Spleen (tissue), 7 donors: ENCODE data around the gene BTN1A1.
"Not testable (repeated sequence)": the region's sequence is repeated elsewhere in the genome, so short reads cannot be mapped to it uniquely, and the experiment has no call there.

Experiments
- CTCF ChIP-seq, 11 experiments: fragments of 200-600 bp in 7 of 11; fragments of 450-650 bp in 4 of 11; sonication (generic) in 4 of 11; IDR thresholded peaks in 8 of 11; conservative IDR thresholded peaks in 3 of 11; 1 replicate in 7 of 11; 2 replicates in 4 of 11; pipeline versions ENCODE4 v1.4.0 to v1.8.0; 2016 to 2021; ENCODE audit warnings: antibody characterized with exemption in 11 of 11, inconsistent platforms in 4 of 11, mild to moderate bottlenecking in 1 of 11
- POLR2A ChIP-seq, 3 donors: fragments of 450-650 bp; IDR thresholded peaks; one replicate each; pipeline ENCODE4 v1.5.1; 2017; ENCODE audit warnings: antibody characterized with exemption in 3 of 3, mild to moderate bottlenecking in 1 of 3
- donor health status: DM: no; HTN: no; CAD: no; lungs with moderate emphysema.
- donor health status: DM: no; HTN: no; CAD: no.
- donor health status: DM: no; HTN: no; CAD: no.

DNA sequence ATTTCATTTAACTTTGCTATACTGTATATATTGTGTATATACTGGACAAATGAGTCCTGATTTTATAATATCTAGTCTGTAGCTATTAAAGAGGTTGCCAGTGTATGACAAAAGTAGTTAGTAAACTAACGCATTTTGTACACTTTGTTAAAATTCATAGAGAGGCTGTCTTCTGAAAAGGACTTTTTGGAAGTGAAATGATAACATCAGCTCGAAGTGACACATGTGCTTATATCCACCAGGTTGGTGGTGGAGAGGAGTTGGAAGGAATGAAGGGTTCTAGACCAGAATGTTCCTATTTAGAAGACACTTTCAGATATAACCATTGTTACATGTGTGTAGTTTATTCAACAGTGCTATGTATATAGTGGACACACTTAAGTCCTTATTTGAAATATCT is 24.2 kb downstream of the BTN1A1 start:
- not testable (repeated sequence) for TF ChIP-seq CTCF (IDR thresholded peaks at IDR 0.05 in 8 of 11, conservative IDR thresholded peaks at IDR 0.05 in 3 of 11); POLR2A (IDR thresholded peaks at IDR 0.05)
